BJ (cell line): ENCODE data around the gene LRRC45. TPM values are rescaled to one million over a fixed set of nuclear protein-coding genes. Genes with fewer than 3 reads are reported as not detected.
A peak's percentile ranks its signal among the peaks of the same experiment; 100 is the strongest.

ENCODE experiments used
- CTCF ChIA-PET: fragments of 350-600 bp; formaldehyde crosslinking; extraction: SDS; loops from one replicate; lab custom pipeline; 2021; ENCODE audit warnings: antibody characterized with exemption, inconsistent platforms; lab: Yijun Ruan, JAX
- POLR2A ChIA-PET: fragments of 300-600 bp; sonication (Branson Sonifier 250); formaldehyde crosslinking; extraction: SDS; loops from one replicate; lab custom pipeline; 2021; ENCODE audit warnings: antibody characterized with exemption; lab: Charles Lee
- DNase-seq: peaks from one replicate; pipeline ENCODE4 v3.0.0-alpha.2; 2011; ENCODE audit warnings: low read depth
- H3K27me3 ChIP-seq: 2 replicates; pipeline ENCODE4 v1.6.0; 2011; ENCODE audit warnings: low read length; ENCODE audit not compliant: control insufficient read depth, insufficient read depth
- H3K36me3 ChIP-seq: 2 replicates; pipeline ENCODE4 v1.5.1; 2011; ENCODE audit warnings: low read length; ENCODE audit not compliant: control insufficient read depth, insufficient read depth
- H3K4me3 ChIP-seq: 2 replicates; pipeline ENCODE4 v1.5.1; 2011; ENCODE audit warnings: low read depth, mild to moderate bottlenecking, control low read depth, low read length
- CTCF ChIP-seq: IDR thresholded peaks from 2 replicates; pipeline ENCODE4 v1.5.1; 2011; ENCODE audit warnings: low read depth, mild to moderate bottlenecking, control low read depth, inconsistent platforms, low read length, moderate library complexity; ENCODE audit not compliant: insufficient read depth
- polyA plus RNA-seq: library from polyadenylated mRNA; depleted of rRNA; stranded (reverse); fragments of >200 nt; gene quantifications from 2 replicates; pipeline ENCODE4 v1.2.3, GENCODE V29; 2011

LRRC45 gene
- polyA plus RNA-seq, 1 experiment: 6.0 TPM

DNA sequence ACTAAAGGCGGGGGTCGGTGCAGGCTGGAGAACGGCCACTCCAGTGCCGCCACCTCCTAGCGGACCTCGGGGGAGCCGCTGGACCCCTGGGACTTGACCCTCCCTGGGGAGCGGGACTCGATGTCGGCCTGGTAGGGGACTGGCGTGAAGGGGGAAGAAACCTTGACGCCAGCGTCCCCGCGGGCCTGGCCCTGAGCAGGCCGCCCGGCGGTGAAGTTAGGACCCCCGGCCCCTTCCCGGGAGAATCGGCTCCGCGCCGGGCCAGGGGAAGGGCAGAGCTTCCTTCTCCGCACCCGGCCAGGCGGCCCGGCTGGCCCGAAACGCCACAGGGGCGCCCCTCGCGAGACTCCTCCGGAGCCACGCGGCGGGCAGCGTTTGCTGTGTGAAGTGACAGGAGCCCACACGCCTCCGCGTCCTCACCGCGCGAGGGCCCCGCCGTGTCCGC, 42.1 kb downstream of the LRRC45 start:
- Histone ChIP-seq H3K4me3 (peak overlapping the region; percentile 90), H3K36me3 (peaks cover 27% of the 10 kb centered on the region), H3K27me3 (no peaks in the 10 kb centered on the region)
- DNase-seq: no peak
- ChIA-PET CTCF (interaction anchor here (0.6 to 1.5 kb wide), 3 partner anchors 12 to 89 kb away, joined by 3 read pairs; no protein-coding TSS in a partner anchor), POLR2A (no interaction called here)
- TF ChIP-seq CTCF: no peak

DNA sequence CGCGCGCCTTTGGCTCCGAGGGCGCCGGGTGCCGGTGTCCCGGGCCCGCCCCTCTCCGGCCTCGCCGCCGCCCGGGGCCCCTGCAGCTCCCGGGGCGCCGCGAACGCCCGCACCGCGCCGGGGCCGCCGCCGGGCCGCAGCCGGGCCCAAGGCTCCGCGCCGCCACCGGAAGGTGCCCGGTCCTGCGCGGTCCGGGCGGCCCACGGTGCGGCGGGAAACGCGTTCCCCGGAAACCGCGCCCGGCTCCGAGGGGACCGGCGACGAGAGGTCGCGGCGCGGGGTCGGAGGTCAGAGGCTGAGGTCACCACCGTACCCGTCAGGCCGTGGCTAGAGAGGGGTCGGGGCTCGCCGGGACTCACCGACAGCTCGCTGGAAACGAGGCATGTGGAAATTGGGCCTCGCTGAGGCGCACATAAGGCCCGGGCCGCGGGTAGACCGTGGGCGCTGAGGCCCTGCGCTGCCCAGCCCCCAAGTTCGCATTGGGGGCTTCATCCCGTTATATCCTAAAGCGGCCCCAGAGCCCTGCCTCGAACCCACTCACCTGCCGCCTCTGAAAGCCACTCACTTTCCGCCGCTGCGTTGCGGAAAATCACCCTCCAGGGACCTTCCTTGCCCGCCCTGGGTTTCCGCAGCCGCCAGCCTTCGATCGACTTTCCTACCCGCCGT, 42.7 kb downstream of the LRRC45 start, which contains the start of gene DUS1L:
Gene DUS1L, minus strand, starts transcription at position 167 of the 666 bp plus-strand sequence. CDS start 745 bp downstream, outside the sequence.
- H3K4me3 ChIP-seq: peak within 1 kb of the TSS; percentile 90
- no peak for TF ChIP-seq CTCF
- ChIA-PET CTCF (interaction anchor here (0.6 to 1.0 kb wide), 2 partner anchors 13 to 35 kb away, joined by 3 to 4 read pairs; partner anchors contain the start of gene RAC3), POLR2A (no interaction called here)
- DNase-seq: no peak
- peaks cover 22% of the 10 kb centered on the region for H3K36me3 ChIP-seq
- H3K27me3 ChIP-seq: no peaks in the 10 kb centered on the region

DNA sequence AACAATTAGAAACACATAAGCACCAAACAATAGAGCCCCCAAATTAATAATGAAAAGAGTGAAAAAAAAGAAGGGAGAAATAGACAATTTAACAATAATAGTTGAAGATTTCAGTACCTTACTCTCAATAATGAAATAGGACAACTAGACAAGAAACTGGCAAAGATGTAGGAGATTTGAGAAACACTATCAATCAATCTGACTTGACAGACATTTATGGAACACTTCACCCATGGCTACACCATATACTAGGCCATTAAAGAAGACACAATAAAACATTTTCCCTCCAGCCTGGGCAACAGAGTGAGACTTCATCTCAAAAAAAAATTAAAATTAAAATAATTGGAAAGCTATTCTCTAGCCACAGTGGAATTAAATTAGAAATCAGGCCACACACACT, 47.5 kb downstream of the LRRC45 start:
- POLR2A ChIA-PET: no interaction called here
- CTCF ChIA-PET: interaction anchor here (1.4 kb wide), 1 partner anchor 21 kb away, joined by 4 read pairs; no protein-coding TSS in a partner anchor
- TF ChIP-seq CTCF: no peak
- no peak for DNase-seq
- Histone ChIP-seq H3K4me3 (no peak overlapping the region), H3K27me3 (no peaks in the 10 kb centered on the region), H3K36me3 (no peaks in the 10 kb centered on the region)

DNA sequence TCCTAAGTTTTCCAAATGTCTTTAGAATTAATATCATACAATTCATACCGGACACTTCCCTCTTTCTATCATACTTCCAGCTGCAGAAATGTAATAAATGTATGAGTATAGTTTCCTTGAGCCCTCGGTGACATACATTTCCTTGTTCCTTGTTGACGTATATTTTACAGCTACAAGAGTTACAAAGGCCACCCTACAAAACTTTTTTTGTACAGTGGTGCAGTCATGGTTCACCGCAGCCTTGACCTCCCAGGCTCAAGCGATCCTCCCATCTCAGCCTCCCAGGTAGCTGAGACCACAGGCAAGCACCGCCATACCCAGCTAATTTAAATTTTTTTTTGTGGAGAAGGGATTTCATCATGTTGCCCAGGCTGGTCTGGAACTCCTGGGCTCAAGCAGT, 49.7 kb downstream of the LRRC45 start:
- CTCF ChIA-PET: interaction anchor here (1.1 kb wide), 1 partner anchor 113 kb away, joined by 3 read pairs; no protein-coding TSS in a partner anchor
- POLR2A ChIA-PET: no interaction called here
- no peak for TF ChIP-seq CTCF
- Histone ChIP-seq H3K36me3 (peaks cover 2% of the 10 kb centered on the region; the same call in 1 of the 2 replicates), H3K4me3 (no peak overlapping the region), H3K27me3 (no peaks in the 10 kb centered on the region)
- DNase-seq: no peak

GRCh38 chr17:82073446-82073845, 50.3 kb downstream of the LRRC45 start:
- H3K4me3 ChIP-seq: no peak overlapping the region
- peaks cover 5% of the 10 kb centered on the region; the same call in 1 of the 2 replicates for H3K36me3 ChIP-seq
- ChIA-PET POLR2A (no interaction called here), CTCF (interaction anchor here (1.1 kb wide), 1 partner anchor 114 kb away, joined by 3 read pairs; no protein-coding TSS in a partner anchor)
- no peak for TF ChIP-seq CTCF
- DNase-seq: no peak
- H3K27me3 ChIP-seq: no peaks in the 10 kb centered on the region
